NCI-H748 (cell line): ENCODE measurements around the gene CNOT8.
"Not testable (repeated sequence)": the region's sequence is repeated elsewhere in the genome, so short reads cannot be mapped to it uniquely, and the experiment has no call there.

ENCODE experiments used
- DNase-seq: peaks from one replicate; lab custom pipeline; 2025; ENCODE audit not compliant: unreplicated experiment; lab: John Stamatoyannopoulos, UW

CNOT8 gene

DNA sequence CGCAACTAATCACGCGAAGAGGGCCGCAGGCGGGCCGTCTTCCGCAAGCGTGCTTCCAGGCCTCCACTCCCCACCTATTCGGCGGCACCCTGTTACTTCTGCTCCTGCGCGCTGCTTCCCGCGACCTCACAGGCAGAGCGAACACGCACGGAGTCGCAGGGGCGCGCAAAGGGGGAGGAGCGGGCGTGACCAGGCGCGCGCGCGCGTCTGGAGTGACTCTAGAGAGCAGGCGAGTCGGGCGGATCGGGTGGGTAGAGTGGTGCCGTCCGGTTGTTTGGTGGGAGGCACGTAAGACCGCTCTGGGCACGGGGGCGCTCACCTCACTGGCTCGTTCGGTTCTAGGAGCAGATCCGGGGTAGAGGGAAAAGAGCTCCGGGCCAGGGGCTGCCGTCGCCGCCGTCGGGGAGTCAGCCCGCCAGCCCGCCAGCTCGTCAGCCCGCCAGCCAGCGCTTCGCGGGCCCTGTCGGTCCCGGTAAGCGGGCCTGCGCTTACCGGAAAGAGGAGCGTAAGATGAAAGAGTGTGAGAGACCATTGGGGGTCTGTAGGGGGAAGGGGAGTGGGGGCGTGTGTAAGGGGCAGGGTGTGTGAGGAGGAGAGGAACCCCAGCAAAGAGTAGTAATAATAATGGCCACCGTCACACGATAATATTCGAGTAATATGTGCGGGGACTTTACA lies at the start of gene CNOT8:
CNOT8 (plus strand) TSS at position 331 of the 675 bp plus-strand sequence. CDS start 4,652 bp downstream, outside the sequence.
- DNase-seq, result peak; percentile 99

DNA sequence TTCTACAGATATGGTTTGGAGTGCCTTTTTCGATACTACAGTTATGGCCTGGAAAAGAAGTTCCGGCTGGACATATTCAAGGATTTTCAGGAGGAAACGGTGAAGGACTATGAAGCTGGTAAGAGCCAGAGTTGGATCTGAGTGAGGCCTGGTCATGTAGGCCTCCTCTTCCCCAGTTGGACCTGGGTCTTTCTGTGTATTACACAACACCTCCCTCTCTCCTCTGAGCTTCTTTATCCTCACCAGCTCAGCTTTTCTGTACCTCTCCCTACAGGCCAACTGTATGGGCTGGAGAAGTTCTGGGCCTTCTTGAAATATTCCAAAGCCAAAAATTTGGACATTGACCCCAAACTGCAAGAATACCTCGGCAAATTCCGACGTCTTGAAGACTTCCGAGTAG lies 47.2 kb upstream of the CNOT8 start:
- DNase-seq, result no peak

DNA sequence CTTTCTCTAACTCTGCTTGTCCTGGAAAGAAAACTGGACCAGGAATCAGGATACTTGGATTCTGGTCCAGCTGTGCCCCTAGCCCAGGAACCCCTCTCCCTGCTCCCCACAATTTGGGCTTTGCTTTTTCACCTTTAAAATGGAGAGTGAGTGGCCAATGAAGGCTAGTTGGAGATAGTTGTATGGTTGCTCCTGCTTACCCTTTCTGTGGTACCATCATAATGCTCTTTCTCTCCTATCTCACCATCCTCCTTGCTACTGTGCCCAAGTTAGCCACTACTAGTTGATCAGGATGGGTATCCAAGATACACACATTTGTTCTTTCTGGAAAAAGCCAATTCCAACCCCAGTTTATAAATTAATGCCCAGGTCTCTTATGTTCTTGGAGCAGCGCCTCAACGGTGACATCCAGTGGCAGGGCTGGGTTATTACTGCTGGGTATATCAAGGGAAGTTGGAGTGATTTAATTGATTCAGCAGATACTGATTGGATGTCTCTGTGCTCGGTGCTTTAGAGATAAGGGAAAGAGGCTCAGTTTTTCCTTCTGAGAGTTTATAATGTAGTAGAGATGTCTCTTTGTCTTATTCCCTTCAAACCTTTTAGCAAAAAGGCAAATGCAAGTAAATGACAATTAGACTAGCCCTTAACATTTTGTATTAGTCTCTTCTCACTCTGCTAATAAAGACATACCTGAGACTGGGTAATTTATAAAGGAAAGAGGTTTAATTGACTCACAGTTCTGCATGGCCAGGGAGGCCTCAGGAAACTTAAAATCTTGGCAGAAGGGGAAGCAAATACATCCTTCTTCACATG lies 46.6 kb upstream of the CNOT8 start:
- peak; percentile 45 for DNase-seq

DNA sequence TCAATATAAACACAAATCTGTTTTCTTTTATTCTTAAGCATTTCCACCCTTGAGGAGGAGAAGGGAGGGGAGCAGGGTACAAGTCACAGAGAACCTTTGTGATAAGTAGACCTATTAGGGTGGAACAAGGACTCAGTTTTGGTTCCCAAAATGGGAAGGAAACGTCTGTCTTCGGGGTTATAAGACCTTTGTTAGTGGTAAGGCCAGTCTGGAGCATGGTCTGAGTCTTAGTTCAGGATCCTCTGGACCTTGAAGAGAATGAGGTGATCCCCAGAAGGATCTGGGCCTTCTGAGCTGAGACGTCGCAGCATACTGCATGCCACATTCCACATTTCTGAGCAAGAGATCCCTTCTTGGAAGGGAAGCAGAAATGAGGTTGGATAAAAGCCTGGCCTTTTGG lies 45.3 kb upstream of the CNOT8 start:
- no peak for DNase-seq

DNA sequence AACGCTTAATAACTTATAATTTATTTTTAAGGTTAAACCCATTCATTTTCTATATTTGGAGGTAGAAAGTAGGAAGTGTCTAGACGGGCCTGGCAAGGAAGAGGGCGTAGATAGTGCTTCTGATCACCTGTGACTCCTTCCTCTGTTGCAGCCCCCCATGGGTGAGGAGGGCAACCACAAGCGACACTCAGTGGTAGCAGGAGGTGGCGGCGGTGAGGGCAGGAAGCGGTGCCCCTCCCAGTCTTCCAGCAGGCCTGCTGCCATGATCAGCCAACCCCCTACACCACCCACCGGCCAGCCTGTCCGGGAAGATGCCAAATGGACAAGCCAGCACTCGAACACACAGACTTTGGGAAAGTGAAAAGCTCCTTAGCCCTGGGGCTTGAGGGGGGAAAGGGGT lies 44.7 kb upstream of the CNOT8 start:
- no peak for DNase-seq

DNA sequence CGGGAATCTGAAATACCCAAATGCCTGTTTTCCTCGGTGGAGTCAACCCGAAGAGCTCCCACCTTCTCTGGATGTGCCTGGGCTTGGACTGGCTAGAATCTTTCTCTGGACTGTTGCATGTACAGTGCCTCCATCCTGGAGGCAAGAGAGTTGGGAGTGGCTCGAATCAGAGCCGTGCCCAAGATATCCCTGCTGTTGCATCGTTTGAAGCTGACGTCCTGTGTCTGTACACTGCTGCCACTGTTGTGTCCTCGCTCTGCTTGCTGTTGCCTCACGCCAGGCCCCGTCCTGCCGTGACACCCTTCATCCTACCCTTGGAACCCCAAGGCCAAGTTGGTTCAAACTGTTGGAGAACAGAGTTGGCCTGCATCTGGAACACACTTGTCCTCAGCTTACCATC lies 43.4 kb upstream of the CNOT8 start:
- DNase-seq, result no peak

DNA sequence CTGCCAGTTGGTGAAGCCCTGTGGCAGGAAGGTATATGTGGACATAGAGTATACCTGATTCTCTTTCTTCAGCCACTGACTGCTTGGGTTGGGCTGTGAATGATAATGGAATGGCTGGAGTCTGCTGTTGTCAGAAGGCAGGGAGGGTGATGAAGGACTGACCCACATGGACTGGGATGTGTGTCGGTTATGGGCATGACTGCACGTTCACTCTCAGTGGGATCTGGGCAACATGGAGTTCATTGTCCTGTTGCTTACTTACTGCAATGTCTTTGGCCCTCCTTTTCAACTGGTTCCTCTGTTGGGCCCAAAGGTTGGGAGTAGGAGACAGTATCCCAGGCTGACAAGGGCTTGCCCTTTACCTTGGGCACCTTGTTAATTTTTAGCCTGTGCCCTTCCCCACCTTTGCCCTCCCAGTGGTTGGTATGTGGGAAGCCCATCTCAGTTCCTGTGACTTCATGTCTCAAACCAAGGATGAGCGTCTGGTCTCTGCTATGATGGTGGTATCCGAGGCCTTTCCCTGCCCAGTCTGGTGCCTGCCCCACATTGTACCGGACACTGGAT lies 42.7 kb upstream of the CNOT8 start:
- no peak for DNase-seq

DNA sequence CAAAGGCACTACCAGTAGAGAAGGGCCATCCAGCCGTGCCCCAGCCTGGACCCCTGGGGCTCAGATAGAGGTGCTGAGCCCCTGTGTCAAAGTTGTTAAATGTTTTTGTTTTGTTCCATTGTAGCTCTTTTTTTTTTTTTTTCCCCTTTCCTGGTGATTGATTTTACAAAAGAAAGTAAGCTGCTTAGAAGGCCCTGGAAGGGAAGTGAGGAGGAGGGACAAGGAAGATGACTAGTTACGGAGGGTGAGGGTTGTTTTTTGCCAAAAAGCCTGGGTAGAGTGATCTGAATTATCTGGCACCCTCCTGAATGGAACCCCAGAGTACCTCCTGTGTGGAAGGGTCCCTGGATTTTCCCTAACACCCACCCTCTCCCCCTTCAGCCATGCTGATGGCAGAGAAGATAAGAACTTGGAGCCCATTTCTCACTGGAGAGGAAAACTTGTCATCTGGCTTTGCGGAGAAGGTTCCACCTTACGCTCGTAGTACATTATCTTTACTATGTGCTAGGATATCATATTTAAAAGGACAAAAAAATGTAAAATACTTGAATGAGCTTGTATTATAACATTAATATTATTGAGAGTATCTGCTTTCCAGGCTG lies 41.4 kb upstream of the CNOT8 start:
- DNase-seq, result no peak

DNA sequence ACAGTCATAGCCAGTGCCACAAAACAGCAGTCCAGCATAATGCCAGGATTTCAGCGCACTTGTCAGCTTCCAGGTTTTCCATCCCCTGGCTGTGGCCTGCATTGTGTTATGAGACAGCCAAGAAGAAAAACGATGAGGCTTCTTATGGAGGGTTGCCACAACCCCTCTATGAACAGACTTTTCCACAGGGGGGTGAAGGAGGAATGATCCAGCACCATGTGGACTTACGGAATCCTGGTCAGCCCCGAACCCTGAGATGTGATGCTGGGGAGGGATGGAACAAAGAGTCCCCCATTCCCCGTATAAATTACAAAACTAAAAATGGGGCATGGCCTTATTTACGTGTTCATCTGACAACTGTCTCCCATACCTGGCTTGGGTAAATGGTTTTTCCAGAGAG lies 40.6 kb upstream of the CNOT8 start:
- DNase-seq, result no peak

DNA sequence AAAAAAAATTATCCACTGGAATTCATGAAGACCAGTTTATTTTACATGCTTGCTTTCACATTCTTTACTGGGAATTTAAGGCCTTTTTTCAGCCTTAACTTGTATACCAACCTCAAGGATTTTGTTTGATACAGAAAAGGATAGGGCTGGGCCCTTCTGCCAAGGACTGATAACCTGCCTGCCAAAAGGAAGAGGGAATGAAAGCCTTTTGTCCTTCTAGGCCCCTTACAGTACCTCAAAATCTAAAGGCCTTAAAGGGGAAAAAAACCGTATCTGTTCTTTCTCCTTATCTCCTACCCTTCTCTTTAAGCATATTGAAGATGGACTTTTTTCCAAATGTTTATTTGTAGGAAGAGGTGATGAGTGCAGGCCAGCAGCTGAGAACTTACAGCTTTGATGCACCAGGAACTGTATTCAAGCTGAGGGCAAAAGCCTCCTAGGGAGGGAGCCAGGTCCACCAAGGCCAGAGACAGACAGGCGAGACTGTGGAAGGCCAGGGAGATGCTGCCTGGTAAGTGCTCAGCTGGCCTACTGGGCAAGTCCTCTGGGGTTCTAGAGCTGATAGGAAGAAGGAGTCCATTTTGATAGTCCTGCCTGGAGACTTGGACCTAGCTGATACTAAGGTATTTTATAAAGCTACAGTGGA lies 39.8 kb upstream of the CNOT8 start:
- DNase-seq, result no peak

DNA sequence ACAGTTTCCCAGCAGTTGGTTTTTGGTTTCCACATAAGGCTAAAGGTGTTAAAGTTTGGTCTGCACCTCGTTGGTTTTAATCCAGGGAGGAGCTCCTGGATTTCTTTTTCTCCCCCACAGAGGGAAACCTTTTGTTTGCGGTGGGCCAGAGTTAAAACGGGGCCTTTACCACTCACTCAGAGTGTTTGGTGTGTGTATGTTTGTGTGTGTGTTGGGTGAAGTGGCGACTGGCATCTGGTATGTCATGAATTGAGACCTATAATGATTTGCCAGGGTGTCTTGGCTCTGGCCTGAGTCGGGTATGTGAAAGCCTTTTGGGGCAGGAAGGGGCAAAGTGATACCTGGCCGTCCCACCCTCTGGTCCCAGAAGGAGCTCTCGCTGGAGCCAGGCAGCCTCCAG lies 38.9 kb upstream of the CNOT8 start:
- DNase-seq, result no peak

DNA sequence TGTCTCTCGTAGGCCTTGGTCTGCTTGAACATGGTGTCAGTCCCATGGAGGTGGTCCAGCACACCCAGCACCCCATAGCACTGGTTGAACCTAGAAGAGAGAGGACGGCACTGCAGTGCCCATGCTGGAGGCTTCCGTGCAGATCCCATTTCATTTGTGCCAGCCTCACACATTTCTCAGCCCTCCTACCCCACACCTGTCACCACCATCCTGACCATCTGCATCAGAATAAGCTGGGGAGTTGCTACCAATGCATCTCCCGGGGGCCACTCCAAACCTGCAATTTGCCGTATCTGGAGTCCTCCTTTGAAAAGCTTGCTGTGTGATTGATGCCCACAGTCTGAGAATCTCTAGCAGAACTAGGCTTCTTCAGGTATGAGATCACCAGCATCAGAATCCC lies 38.0 kb upstream of the CNOT8 start:
- no peak for DNase-seq

DNA sequence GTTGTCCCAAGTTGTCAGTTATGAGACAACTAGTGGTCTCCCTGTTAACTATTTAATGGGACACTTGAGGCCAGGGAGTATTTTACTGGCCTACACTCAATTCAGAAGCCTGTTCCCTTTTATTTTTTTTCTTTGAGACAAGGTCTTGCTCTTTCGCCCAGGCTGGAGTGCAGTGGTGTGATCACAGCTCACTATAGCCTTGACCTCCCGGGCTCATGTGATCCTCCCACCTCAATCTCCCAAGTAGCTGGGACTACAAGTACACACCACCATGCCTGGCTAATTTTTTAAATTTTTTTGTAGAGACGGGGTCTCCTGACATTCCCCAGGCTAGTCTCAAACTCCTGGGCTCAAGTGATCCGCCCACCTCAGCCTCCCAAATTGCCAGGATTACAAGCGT lies 35.5 kb upstream of the CNOT8 start:
- DNase-seq, result not testable (repeated sequence)

DNA sequence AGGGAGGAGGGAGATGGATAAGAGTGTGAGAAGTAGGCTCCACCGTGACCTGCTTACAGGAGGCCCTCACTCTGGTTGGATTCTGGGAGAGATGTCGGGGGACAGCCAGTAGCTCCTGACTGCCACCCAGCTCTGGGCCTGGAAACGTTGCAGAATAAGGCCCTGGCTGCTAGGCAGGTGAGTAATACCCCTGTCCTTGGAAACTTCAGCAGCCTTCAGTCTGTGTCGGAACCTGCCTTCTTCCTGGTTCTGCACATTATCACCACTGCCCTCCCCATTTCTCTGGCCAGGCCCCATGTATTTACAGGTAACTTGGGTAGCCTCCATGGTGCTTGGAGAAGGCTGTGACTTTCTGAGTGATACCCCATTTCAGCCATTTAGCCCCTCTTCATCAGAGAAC lies 34.8 kb upstream of the CNOT8 start:
- DNase-seq, result no peak

DNA sequence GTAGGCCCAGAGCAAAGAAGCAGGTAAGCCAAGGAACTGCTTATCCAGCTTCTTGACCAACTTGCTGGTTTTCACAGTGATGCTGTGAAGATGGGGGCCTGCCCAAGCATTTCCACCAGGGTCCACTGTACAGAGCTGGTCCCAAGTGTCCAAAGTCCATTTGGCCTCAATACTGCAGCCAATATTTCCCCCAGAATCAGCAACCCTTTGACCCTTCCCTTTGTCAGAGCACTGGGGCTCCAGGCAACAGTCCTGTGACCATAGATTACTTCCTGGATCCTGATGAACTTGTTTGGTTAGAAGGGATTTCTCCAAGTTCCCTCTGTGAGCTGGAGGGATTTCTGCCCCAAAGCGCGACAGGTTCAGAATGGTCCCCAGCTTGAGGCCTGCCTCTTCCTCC lies 34.4 kb upstream of the CNOT8 start:
- no peak for DNase-seq

DNA sequence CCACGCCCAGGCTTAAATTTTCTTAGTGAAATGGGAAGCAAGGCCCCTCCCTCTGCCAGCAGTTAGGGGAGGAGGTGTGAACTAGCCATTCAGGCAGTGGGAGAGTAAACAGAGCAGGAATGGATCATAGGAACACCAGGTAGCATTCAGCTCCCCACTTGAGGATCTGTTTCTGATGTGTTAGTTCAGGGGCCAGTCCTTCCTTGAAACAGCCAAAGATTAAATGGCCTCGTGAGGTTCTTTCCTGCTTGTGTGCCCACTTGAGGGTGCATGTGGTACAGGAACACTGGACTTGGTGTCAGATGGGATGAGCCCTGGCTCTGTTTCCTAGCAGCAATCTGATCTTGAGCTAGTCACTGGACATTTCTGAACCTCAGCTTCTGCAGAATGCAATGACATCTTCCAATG lies 29.2 kb upstream of the CNOT8 start:
- DNase-seq, result no peak

DNA sequence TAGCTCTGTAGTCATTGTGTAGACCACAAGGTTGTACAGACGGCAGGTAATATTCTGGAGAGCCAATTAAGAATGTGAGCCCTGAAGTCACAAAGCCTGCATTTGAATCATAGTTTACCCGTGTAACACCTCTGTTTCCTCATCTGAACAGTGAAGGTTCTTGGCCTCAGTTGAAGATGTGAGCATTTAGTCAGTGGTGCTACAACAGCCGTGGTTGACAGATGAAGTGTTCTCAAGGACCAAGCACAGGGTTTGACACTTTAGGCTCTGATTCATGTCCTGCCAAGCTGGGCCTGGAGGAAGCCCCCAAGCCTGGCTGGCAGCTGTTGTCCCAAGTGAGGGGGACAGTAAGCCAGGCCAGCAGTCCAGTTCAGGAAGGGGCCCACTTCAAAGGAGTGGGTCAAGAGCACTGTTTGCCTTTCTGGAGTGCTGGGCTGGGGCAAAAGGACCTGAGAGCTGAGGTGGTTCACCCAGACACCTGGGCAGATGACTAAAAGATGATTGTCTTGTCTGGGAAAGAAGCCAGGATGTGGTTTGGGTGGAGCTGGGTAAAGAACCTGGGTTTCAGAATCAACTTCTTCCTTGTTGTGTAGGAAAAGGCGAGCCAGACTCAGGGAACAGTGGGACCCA lies 28.7 kb upstream of the CNOT8 start:
- peak; percentile 18 for DNase-seq

DNA sequence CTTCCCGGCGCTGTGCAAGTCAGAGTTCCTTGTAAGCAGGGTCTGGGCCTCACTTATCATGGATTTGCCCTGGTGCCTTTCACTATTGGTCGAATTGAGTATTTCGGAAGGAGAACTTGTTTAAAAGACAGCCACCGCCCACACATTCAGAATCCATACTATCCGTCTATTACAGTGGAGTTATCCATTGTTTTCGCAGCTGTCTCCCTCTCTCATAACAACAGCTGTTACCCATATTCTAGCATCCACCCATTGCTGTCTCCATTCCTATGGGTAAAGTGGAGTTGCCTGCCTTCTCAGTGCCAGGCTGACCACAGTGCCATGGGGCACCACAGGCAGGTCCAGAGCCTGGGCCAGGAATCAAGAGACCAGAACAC lies 28.2 kb upstream of the CNOT8 start:
- peak; percentile 15 for DNase-seq

DNA sequence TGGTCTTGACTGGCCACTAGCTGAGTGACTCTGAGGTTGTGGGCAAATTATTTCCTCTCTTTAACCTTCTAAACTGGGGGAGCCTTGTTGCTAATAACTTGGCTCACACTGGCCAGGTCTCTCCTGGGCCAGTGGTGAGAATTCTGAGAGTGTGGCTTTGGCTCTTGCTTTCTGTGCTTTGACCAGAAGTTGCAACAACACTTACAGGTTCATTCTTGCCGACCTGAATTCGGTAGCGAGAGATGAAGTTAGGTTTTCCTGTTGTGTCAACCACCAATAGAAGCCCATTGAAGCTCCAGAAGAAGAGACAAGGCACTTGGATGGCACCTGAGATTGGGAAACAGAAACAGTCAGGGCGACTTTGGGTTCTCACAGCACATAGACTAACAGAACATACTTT lies 27.8 kb upstream of the CNOT8 start:
- no peak for DNase-seq

DNA sequence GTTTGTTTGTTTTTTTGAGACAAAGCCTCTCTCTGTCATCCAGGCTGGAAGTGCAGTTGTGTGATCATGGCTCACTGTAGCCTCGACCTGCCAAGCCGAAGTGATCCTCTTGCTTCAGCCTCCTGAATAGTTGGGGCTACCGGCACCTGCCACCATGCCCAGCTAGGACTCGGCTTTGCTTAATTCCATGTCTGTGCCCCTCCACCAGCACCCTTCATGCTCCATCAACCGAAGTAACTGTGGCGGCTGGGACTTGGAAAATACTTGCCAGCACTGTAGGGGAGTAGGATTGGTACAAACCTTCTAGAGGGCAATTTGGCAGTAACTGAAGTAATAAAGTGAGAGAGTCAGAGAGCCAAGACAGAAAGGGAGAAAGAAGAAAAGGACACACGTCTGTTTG lies 27.0 kb upstream of the CNOT8 start:
- DNase-seq, result no peak

DNA sequence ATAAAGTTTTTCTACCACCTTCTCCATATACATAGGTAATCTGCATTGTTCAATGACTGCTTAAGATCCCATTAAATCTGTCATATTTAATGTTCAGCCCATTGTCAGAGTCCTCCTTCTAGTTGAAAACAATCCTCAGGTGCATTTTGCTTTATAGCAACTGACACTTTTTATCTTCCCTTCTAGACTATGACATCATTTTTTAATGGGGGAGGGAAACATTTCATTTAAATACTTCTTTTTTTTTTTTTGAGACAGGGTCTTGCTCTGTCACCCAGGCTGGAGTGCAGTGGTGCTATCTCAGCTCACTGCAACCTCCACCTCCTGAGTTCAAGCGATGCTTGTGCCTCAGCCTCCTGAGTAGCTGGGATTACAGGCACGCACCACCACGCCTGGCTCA lies 25.6 kb upstream of the CNOT8 start:
- DNase-seq, result not testable (repeated sequence)
